Retinal pigment epithelial cell (primary cell): ENCODE results near the gene RPLP2.

Experiments used
- DNase-seq: peaks from one replicate; pipeline ENCODE4 v3.0.0-alpha.2; 2010; ENCODE audit warnings: low read depth
- H3K4me3 ChIP-seq: 2 replicates; pipeline ENCODE4 v1.5.1; 2011; ENCODE audit warnings: mild to moderate bottlenecking, low read length, control low read depth, moderate library complexity
- CTCF ChIP-seq: conservative IDR thresholded peaks from 2 replicates; pipeline ENCODE4 v1.5.1; 2011; ENCODE audit warnings: low read depth, low read length, control low read depth, inconsistent platforms

The RPLP2 gene

GRCh38 chr11:827146-827896 is 17.6 kb downstream of the RPLP2 start:
- DNase-seq = no peak
- TF ChIP-seq CTCF = no peak
- H3K4me3 ChIP-seq = peak overlapping the region; percentile 44

GRCh38 chr11:827897-828192 is 18.1 kb downstream of the RPLP2 start, which contains the start of gene CRACR2B:
Gene CRACR2B (plus strand): TSS chr11:827919. CDS start chr11:828608, 689 bp downstream.
- H3K4me3 ChIP-seq = peak within 1 kb of the TSS; percentile 44
- no peak for TF ChIP-seq CTCF
- no peak for DNase-seq

- no peak for TF ChIP-seq CTCF
- no peak for DNase-seq
- no peak overlapping the region for H3K4me3 ChIP-seq
Observed at GRCh38 chr11:828506-829175, 18.9 kb downstream of the RPLP2 start.

- no peak for TF ChIP-seq CTCF
- H3K4me3 ChIP-seq = peak overlapping the region; percentile 36
- DNase-seq = no peak
Observed at GRCh38 chr11:829176-829846, 19.5 kb downstream of the RPLP2 start.

GRCh38 chr11:829847-830294 is 20.1 kb downstream of the RPLP2 start:
- H3K4me3 ChIP-seq = peak overlapping the region; percentile 36
- TF ChIP-seq CTCF = no peak
- DNase-seq = no peak

- DNase-seq = peak; percentile 43
- H3K4me3 ChIP-seq = peak overlapping the region; percentile 42
- TF ChIP-seq CTCF = no peak
Observed at GRCh38 chr11:830295-831117, 20.7 kb downstream of the RPLP2 start.
